Femur (tissue), 1 donor: Measurements from ENCODE around the gene GCNT2.
"Not testable (repeated sequence)": the region's sequence is repeated elsewhere in the genome, so short reads cannot be mapped to it uniquely, and the experiment has no call there.

Experiments used
- DNase-seq: peaks from one replicate; pipeline ENCODE4 v3.0.0-alpha.2; 2017

Gene GCNT2

GRCh38 chr6:10613723-10614122 lies 92.6 kb downstream of the GCNT2 start:
- DNase-seq, result no peak

DNA sequence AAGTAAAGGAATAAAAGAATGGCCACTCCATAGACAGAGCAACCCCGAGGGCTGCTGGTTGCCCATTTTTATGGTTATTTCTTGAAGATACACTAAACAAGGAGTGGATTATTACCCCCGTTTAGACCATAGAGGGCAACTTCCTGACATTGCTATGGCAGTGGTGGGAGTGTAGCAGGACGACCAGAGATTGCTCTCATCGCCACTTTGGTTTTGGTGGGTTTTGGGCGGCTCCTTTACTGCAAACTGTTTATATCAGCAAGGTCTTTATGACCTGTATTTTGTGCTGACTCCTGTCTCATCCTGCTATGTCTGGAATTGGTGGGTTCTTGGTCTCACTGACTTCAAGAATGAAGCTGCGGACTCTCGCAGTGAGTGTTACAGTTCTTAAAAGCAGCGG lies 94.5 kb downstream of the GCNT2 start:
- no peak for DNase-seq

GRCh38 chr6:10616266-10616665 lies 95.1 kb downstream of the GCNT2 start:
- DNase-seq, result not testable (repeated sequence)

- no peak for DNase-seq
These were observed 96.0 kb downstream of the GCNT2 start for GRCh38 chr6:10617008-10617696.

GRCh38 chr6:10618409-10618808 lies 97.3 kb downstream of the GCNT2 start:
- no peak for DNase-seq

- DNase-seq, result no peak
These were observed 100.1 kb downstream of the GCNT2 start for GRCh38 chr6:10621213-10621612.

DNA sequence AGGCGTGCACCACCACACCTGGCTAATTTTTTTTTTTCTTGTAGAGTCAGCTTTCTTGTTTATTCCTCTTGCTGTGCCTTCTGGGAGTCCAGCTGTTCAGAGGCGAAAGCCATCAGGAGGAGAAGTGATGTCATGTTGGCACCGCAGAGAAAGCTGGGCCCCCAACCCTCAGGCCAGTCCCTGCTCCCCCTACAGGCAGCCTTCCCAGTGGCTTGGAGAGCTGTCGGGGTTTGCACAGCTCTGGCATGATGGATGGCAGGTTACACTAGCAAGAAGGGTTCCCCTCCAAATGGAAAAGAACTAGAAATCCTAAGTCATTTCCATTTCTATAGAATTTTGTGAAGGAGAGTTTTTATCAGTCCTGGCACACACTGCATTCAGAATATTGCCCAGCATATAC lies 100.7 kb downstream of the GCNT2 start:
- no peak for DNase-seq

- no peak for DNase-seq
These were observed 103.7 kb downstream of the GCNT2 start for GRCh38 chr6:10624836-10625235.

- DNase-seq, result no peak
These were observed 105.1 kb downstream of the GCNT2 start for GRCh38 chr6:10626154-10626741.

DNA sequence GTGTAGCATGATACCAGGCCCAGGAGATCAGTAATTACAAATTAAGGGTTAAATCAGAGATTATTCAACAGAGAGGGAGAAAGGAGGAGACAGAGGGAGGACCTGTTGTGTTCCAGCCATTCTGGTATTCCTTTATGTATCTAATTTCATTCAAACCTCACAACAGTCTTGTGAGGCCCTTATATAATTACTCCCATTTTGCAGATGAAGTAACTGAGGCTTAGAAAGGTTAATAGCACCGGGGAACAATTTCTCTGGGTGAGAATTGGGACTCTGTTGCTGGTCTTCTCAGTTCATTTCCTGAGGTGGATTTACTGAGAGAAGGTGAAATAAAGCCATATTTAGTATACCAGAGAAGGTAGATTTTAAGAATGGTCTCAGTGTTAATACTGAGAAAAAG lies 106.6 kb downstream of the GCNT2 start:
- no peak for DNase-seq

DNA sequence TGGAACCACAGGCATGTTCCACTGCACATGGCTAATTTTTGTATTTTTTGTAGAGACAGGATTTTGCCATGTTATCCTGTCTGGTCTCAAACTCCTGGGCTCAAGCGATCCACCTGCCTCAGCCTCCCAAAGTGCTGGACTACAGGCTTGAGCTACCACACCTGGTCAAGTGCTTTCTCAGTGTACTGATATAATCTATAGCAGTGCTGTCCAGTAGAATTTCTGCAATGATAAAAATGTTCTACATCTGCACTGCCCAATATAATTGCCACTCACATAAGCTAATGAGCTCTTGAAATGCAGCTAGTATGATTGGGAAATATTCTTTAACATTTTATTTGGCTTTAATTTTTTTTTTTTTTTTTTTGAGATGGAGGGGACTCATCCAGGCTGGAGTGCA lies 109.0 kb downstream of the GCNT2 start:
- DNase-seq, result no peak

DNA sequence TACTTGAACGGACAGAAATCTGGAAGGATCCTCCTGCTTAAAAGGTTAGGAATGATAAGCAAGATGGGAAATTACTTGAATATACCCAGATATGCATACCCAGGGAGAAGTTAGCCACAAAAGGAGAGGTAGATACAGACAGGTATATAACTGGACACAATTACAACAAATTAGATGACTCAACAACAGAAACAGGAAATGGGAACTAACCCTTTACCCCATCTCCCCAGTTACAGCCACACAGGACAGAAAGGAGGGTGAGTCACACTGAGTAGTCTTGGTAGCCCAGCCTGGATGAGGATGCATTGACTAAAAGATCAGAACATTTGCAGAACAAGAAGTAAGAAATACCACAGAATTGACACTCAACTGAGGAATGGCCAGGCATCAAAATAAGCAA lies 112.1 kb downstream of the GCNT2 start:
- no peak for DNase-seq

- DNase-seq, result no peak
These were observed 119.3 kb downstream of the GCNT2 start for GRCh38 chr6:10640412-10640811.

DNA sequence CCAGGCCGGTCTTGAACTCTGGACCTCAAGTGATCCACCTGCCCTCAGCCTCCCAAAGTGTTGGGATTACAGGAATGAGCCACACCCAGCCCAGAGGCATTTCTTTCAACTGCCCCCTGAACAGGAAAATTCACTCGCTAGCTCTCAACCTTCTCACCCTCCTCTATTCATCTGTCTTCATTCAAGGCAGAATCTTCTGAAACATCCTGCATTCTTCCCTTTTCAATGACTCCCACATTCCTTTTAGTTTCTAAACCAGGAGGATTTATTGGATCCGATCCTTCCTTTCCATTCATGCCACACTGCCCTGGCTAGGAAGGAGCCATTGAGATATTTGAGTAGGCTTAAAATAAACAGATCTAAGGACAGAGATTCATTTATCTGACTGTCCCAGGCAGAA lies 120.4 kb downstream of the GCNT2 start:
- DNase-seq, result no peak

GRCh38 chr6:10643201-10643651 lies 122.1 kb downstream of the GCNT2 start:
- DNase-seq, result no peak

GRCh38 chr6:10644225-10644624 lies 123.1 kb downstream of the GCNT2 start:
- DNase-seq, result no peak

DNA sequence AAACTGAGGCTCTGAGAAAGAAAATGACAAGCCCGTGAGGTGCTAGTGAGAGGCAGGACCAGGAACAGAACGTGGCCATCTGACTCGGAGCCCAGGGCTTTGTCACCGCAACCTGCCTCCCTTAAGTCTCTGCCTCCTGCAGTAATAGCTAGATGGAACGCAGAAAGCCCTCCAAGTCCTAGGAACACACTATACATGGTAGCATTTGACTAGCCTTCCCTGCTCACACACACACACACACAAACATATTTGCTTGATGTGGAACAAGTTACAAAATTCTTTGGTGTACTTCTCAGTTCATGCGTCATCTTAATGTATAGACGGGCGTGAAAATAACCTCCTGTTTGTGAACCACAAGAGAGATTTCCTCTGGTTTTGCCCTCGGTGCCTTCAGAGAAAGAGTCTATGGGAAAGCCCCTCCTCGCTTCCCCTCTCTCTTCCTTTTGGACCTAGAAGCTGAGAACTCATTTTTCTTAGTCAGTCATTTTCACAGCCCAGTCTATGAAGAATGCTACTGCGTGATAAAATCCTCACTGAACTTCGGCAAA lies 134.4 kb downstream of the GCNT2 start:
- no peak for DNase-seq

DNA sequence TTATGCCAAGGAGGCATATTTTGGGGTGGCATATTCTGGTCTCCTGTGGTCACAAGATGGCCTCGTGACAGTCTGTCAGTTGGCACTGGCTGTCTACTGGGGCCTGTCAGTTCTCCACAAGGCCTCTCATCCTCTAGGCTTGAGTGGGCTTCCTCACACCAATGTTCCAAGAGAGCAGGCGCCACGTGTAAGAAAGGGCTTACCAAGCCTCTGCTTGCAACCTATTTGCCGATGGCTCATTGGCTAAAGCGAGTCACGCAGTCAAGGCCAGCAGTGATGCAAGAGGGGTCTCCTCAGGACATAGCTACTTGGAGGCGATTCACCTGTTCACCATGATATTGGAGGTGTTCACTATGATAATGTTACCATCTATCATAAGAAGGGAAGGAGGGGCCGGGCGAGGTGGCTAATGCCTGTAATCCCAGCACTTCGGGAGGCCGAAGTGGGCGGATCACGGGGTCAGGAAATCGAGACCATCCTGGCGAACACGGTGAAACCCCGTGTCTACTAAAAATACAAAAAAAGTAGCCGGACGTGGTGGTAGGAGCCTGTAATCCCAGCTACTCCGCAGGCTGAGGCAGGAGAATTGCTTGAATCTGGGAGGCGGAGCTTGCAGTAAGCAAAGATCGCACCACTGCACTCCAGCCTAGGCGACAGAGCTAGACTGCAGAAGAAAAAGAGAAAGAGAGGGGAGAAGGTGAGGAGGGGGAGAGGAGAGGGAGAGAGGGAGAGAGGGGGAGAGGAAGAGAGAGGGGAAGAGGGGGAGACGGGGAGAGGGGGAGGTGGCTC lies 138.0 kb downstream of the GCNT2 start:
- no peak for DNase-seq

- DNase-seq, result no peak
These were observed 138.7 kb downstream of the GCNT2 start for GRCh38 chr6:10659699-10660348.

DNA sequence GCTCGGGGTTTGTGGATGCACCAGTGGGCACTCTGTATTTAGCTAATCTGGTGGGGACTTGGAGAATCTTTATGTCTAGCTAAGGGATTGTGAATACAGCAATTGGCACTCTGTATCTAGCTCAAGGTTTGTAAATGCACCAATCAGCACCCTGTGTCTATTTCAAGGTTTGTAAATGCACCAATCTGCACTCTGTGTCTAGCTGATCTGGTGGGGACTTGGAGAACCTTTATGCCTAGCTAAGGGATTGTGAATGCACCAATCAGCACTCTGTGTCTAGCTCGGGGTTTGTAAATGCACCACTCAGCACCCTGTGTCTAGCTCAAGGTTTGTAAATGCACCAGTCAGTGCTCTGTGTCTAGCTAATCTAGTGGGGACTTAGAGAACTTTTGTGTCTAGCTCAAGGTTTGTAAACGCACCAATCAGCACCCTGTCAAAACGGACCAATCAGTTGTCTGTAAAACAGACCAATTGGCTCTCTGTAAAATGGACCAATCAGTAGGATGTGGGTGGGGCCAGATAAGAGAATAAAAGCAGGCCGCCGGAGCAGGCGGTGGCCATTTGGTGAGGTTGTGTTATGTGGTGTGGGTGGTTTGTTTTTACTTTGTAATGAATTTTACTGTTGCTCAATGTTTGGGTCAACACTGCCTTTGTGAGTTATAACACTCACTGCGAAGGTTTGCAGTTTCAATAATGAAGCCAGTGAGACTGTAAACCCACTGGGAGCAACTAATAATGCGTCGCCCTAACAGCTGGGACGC lies 139.5 kb downstream of the GCNT2 start:
- not testable (repeated sequence) for DNase-seq

DNA sequence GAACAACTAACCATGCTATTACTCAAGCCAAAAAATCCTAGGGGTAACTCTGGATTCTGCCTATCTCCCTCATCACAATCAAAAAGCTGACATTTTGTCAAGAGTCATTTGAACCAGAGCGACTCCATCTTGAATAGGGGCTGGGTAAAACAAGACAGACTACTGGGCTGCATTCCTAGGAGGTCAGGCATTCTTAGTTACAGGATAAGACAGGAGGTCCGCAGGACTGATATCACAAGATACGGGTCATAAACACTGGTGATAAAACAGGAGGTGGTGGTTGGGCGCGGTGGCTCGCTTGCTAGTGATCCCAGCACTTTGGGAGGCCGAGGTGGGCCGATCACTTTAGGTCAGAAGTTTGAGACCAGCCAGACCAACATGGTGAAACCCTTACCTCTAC lies 141.1 kb downstream of the GCNT2 start:
- DNase-seq, result no peak

DNA sequence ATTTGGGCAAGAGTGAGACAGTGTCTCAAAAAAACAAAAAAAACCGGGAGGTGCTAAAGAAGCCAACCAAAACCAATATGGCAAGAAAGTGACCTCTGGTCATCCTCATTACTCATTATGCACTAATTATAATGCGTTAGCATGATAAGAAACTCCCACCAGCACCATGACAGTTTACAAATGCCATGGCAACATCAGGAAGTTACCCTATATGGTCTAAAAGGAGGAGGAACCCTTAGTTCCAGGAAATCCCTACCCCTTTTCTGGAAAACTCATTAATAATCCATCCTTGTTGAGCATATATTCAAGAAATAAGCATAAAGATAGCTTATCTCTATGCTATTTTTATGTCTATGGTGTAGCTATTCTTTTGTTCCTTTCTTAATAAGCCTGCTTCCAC lies 141.6 kb downstream of the GCNT2 start:
- no peak for DNase-seq
